Bone marrow (tissue), 2 donors: ENCODE data around the gene LIMS1.
"Not testable (repeated sequence)": the region's sequence is repeated elsewhere in the genome, so short reads cannot be mapped to it uniquely, and the experiment has no call there.

ENCODE experiments used
- DNase-seq, 2 donors: peaks; one replicate each; lab custom pipeline; 2025; lab: John Stamatoyannopoulos, UW

The LIMS1 gene

GRCh38 chr2:108533832-108534583 is at the start of gene LIMS1:
Gene LIMS1, plus strand, starts transcription at chr2:108534470. Its CDS starts 93 bp downstream, at chr2:108534563.
- peak; percentile 58 to 94 for DNase-seq

GRCh38 chr2:108485253-108485652 is 49.0 kb upstream of the LIMS1 start:
- DNase-seq, result no peak

- DNase-seq, result no peak
Measured at GRCh38 chr2:108490506-108491122, 43.7 kb upstream of the LIMS1 start.

GRCh38 chr2:108491848-108492247 is 42.4 kb upstream of the LIMS1 start:
- DNase-seq, result no peak

- no peak for DNase-seq
Measured at GRCh38 chr2:108492364-108492763, 41.9 kb upstream of the LIMS1 start.

GRCh38 chr2:108496167-108496566 is 38.1 kb upstream of the LIMS1 start:
- not testable (repeated sequence) for DNase-seq

GRCh38 chr2:108507620-108508019 is 26.6 kb upstream of the LIMS1 start:
- DNase-seq, result not testable (repeated sequence)

- not testable (repeated sequence) for DNase-seq
Measured at GRCh38 chr2:108512431-108512830, 21.8 kb upstream of the LIMS1 start.

GRCh38 chr2:108514478-108514877 is 19.8 kb upstream of the LIMS1 start:
- DNase-seq, result not testable (repeated sequence)

- DNase-seq, result not testable (repeated sequence)
Measured at GRCh38 chr2:108524688-108525087, 9.6 kb upstream of the LIMS1 start.

GRCh38 chr2:108525258-108525657 is 9.0 kb upstream of the LIMS1 start:
- not testable (repeated sequence) for DNase-seq

GRCh38 chr2:108531674-108532055 is 2.6 kb upstream of the LIMS1 start:
- DNase-seq, result no peak

- DNase-seq, result peak; percentile 28 to 65
Measured at GRCh38 chr2:108534584-108535356, 500 bp downstream of the LIMS1 start.

GRCh38 chr2:108535357-108535631 is 1.0 kb downstream of the LIMS1 start:
- no peak for DNase-seq

- no peak for DNase-seq
Measured at GRCh38 chr2:108536133-108536780, 2.0 kb downstream of the LIMS1 start.

- no peak for DNase-seq
Measured at GRCh38 chr2:108536911-108537310, 2.6 kb downstream of the LIMS1 start.

GRCh38 chr2:108538000-108538625 is 3.8 kb downstream of the LIMS1 start:
- no peak for DNase-seq

GRCh38 chr2:108541451-108541850 is 7.2 kb downstream of the LIMS1 start:
- no peak for DNase-seq

- DNase-seq, result no peak
Measured at GRCh38 chr2:108542071-108542470, 7.8 kb downstream of the LIMS1 start.

GRCh38 chr2:108547606-108548005 is 13.3 kb downstream of the LIMS1 start:
- DNase-seq, result no peak

- no peak for DNase-seq
Measured at GRCh38 chr2:108548208-108549003, 14.1 kb downstream of the LIMS1 start.
